K562 (cell line): ENCODE measurements around the gene SAFB. TPM values are rescaled to one million over a fixed set of nuclear protein-coding genes. Genes with fewer than 3 reads are reported as not detected.
A peak's percentile ranks its signal among the peaks of the same experiment; 100 is the strongest.

Experiments used
- ATF4 ChIP-seq: fragments of 450-650 bp; formaldehyde crosslinking; IDR thresholded peaks from 2 replicates; pipeline ENCODE4 v1.4.0; 2022; ENCODE audit warnings: mild to moderate bottlenecking, moderate library complexity
- CEBPB ChIP-seq: fragments of 450-650 bp; IDR thresholded peaks from 2 replicates; pipeline ENCODE4 v1.6.1; 2016; ENCODE audit warnings: missing genetic modification characterization, missing compliant biosample characterization
- FOS ChIP-seq: IDR thresholded peaks from 3 replicates; pipeline ENCODE4 v1.6.1; 2011; ENCODE audit not compliant: insufficient read length; ENCODE audit errors: extremely low read depth
- MEF2A ChIP-seq: IDR thresholded peaks from 2 replicates; pipeline ENCODE4 v1.6.1; 2011; ENCODE audit warnings: low read depth, mild to moderate bottlenecking, low read length, moderate library complexity; ENCODE audit not compliant: control insufficient read depth
- MTA1 ChIP-seq: fragments of 450-650 bp; IDR thresholded peaks from 2 replicates; pipeline ENCODE4 v1.6.1; 2017; ENCODE audit warnings: borderline replicate concordance
- NFIX ChIP-seq: fragments of 250-450 bp; sonication (Bioruptor Pico); IDR thresholded peaks from 2 replicates; pipeline ENCODE4 v1.4.0; 2020; ENCODE audit warnings: low read depth, mild to moderate bottlenecking, moderate library complexity
- PHB ChIP-seq: fragments of 250-450 bp; sonication (Bioruptor Pico); IDR thresholded peaks from 2 replicates; pipeline ENCODE4 v1.5.0; 2021
- SAFB ChIP-seq: fragments of 200-400 bp; formaldehyde crosslinking; IDR thresholded peaks from 2 replicates; pipeline ENCODE4 v1.6.1; 2017; ENCODE audit warnings: low read depth, low read length, borderline replicate concordance
- SMAD3 ChIP-seq: fragments of 450-650 bp; formaldehyde crosslinking; conservative IDR thresholded peaks from 2 replicates; pipeline ENCODE4 v1.4.0; 2020; ENCODE audit warnings: mild to moderate bottlenecking
- STAG1 ChIP-seq: sonication (generic); formaldehyde crosslinking; IDR thresholded peaks from 2 replicates; pipeline ENCODE4 v1.5.0; 2020; ENCODE audit warnings: missing genetic modification reagents, borderline replicate concordance
- TAF7 ChIP-seq: fragments of 450-650 bp; IDR thresholded peaks from 2 replicates; pipeline ENCODE4 v1.6.1; 2016; ENCODE audit warnings: missing genetic modification characterization, missing compliant biosample characterization
- TBL1XR1 ChIP-seq, 2 experiments: IDR thresholded peaks; 2 replicates each; pipeline ENCODE4 v1.6.1; 2012; ENCODE audit warnings: improper control_type of control experiment in 2 of 2, low read length in 2 of 2, mild to moderate bottlenecking in 1 of 2
- THAP7 ChIP-seq: fragments of 250-450 bp; sonication (Bioruptor Pico); IDR thresholded peaks from 2 replicates; pipeline ENCODE4 v1.5.0; 2021
- ZFP36 ChIP-seq: fragments of 150-350 bp; IDR thresholded peaks from 2 replicates; pipeline ENCODE4 v1.6.1; 2018; ENCODE audit warnings: low read length, low read depth; ENCODE audit not compliant: partially characterized antibody
- ZNF24 ChIP-seq: fragments of 450-650 bp; IDR thresholded peaks from 2 replicates; pipeline ENCODE4 v1.6.1; 2016
- ZNF449 ChIP-seq: fragments of 250-450 bp; sonication (Bioruptor Pico); IDR thresholded peaks from 2 replicates; pipeline ENCODE4 v1.8.0; 2022; ENCODE audit warnings: moderate library complexity, mild to moderate bottlenecking, inconsistent platforms
- polyA plus RNA-seq, 8 experiments: library from polyadenylated mRNA; depleted of rRNA in 4 of 8; stranded (reverse) in 5 of 8; unstranded in 3 of 8; fragments of >200 nt; fragmentation: Nextera tagmentation in 2 of 8; fragmentation: Illumina TruSeq in 1 of 8; extraction: Ambion mirVana in 2 of 8; extraction: Trizol in 1 of 8; gene quantifications; 2 replicates each; pipeline versions ENCODE4 v1.2.1 to v1.2.3, GENCODE V29; 2011 to 2014; ENCODE audit warnings: inconsistent platforms in 1 of 8, missing spikeins in 1 of 8
- total RNA-seq, 7 experiments: library from RNA; depleted of rRNA in 6 of 7; stranded (reverse); fragments of >200 nt in 6 of 7; fragmentation: Illumina TruSeq in 2 of 7; extraction: Trizol in 2 of 7; gene quantifications; 2 replicates each; pipeline versions ENCODE4 v1.2.1 to v1.2.3, GENCODE V29; 2011 to 2021; ENCODE audit warnings: low replicate concordance in 1 of 7
- TF ChIP-seq, protein P1 (sequence below): conservative IDR thresholded peaks from 2 replicates; pipeline ENCODE4 v1.6.1; 2011; ENCODE audit warnings: low read depth, mild to moderate bottlenecking, low read length; ENCODE audit not compliant: control insufficient read depth
- TF ChIP-seq, protein P2 (sequence below): fragments of 450-650 bp; IDR thresholded peaks from 2 replicates; pipeline ENCODE4 v1.6.1; 2016
- TF ChIP-seq, protein P3 (sequence below), 2 experiments: fragments of 200-800 bp in 1 of 2; sonication (Bioruptor generic) in 1 of 2; sonication (generic) in 1 of 2; formaldehyde crosslinking in 1 of 2; IDR thresholded peaks in 1 of 2; conservative IDR thresholded peaks in 1 of 2; 2 replicates each; pipeline versions ENCODE4 v1.5.0 to v1.6.1; 2016 to 2020; ENCODE audit warnings: missing compliant biosample characterization in 1 of 2, missing genetic modification characterization in 1 of 2, missing genetic modification reagents in 1 of 2

The SAFB gene
- total and polyA plus RNA-seq, 9 of the 15 experiments (the other 6 are each of a cell fraction or from before 2014, with no cell fraction given), result 1.1 to 151 (median 83.1) TPM

DNA sequence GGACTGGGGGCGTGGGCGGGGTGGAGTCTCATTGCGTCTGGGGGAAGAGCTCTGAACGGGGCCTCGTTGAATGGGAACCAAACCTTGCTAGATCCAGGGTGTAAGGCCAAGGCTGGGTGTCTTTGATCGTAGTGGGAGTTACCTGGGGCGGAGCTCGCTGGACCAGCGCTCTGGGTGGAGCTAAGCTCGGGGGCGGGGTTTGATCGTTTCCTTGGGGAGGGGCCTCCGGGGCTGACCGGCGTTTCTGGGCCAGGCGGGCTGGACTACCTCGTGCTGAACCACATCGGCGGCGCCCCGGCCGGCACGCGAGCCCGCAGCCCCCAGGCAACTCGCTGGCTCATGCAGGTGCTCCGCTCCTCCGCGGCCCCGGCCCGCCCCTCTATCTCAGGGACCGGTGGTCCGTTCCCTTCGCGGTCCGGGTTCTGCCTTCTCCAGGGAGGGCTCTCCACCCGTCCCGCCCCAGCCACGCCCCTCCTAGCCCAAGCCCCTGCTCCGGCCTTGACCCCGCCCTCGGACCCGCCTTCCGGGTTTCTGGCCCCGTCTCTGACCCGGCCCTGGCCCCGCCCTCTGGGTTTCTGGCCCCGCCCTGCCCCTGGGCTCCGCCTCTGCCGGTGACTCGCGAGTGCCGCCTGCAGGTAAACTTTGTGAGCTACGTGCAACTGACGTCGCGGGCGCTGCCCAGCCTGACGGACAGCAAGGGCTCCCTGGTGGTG lies 63.9 kb downstream of the SAFB start (continued):
- TF ChIP-seq THAP7 (CRISPR knock-in tag) (no peak), MEF2A (no peak), SMAD3 (CRISPR knock-in tag) (0 out of 2 replicates have a peak, but pooled peaks have one; percentile 24), NFIX (no peak), TAF7 (tag) (no peak), ZFP36 (peak; percentile 99), SAFB (no peak), CEBPB (tag) (no peak), ZNF24 (no peak), ZNF449 (CRISPR knock-in tag) (no peak), PHB (CRISPR knock-in tag) (no peak), STAG1 (CRISPR knock-in tag) (no peak), FOS (no peak), MTA1 (no peak), ATF4 (no peak), TBL1XR1 (IDR thresholded peaks at IDR 0.05; ENCODE audit: low read length in 2 of 2) (no peak; a peak in 1 of 4 replicates)
- TF ChIP-seq, protein P1, sequence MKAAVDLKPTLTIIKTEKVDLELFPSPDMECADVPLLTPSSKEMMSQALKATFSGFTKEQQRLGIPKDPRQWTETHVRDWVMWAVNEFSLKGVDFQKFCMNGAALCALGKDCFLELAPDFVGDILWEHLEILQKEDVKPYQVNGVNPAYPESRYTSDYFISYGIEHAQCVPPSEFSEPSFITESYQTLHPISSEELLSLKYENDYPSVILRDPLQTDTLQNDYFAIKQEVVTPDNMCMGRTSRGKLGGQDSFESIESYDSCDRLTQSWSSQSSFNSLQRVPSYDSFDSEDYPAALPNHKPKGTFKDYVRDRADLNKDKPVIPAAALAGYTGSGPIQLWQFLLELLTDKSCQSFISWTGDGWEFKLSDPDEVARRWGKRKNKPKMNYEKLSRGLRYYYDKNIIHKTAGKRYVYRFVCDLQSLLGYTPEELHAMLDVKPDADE, result no peak; the same call in 1 of the 2 replicates
- TF ChIP-seq, protein P2, sequence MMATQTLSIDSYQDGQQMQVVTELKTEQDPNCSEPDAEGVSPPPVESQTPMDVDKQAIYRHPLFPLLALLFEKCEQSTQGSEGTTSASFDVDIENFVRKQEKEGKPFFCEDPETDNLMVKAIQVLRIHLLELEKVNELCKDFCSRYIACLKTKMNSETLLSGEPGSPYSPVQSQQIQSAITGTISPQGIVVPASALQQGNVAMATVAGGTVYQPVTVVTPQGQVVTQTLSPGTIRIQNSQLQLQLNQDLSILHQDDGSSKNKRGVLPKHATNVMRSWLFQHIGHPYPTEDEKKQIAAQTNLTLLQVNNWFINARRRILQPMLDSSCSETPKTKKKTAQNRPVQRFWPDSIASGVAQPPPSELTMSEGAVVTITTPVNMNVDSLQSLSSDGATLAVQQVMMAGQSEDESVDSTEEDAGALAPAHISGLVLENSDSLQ, result peak; percentile 87
- TF ChIP-seq, protein P3, sequence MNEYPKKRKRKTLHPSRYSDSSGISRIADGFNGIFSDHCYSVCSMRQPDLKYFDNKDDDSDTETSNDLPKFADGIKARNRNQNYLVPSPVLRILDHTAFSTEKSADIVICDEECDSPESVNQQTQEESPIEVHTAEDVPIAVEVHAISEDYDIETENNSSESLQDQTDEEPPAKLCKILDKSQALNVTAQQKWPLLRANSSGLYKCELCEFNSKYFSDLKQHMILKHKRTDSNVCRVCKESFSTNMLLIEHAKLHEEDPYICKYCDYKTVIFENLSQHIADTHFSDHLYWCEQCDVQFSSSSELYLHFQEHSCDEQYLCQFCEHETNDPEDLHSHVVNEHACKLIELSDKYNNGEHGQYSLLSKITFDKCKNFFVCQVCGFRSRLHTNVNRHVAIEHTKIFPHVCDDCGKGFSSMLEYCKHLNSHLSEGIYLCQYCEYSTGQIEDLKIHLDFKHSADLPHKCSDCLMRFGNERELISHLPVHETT (CRISPR knock-in tag; conservative IDR thresholded peaks at IDR 0.05 in 1 of 2, IDR thresholded peaks at IDR 0.05 in 1 of 2), result no peak; a peak in 1 of 4 replicates
